Measurements from ENCODE around the gene SEMA3B. TPM values are rescaled to one million over a fixed set of nuclear protein-coding genes. Genes with fewer than 3 reads are reported as not detected.

Gene SEMA3B
- total and polyA plus RNA-seq, 2 of the 4 experiments (the other 2 are of a cell fraction): 4.3 to 29.3 TPM

DNA sequence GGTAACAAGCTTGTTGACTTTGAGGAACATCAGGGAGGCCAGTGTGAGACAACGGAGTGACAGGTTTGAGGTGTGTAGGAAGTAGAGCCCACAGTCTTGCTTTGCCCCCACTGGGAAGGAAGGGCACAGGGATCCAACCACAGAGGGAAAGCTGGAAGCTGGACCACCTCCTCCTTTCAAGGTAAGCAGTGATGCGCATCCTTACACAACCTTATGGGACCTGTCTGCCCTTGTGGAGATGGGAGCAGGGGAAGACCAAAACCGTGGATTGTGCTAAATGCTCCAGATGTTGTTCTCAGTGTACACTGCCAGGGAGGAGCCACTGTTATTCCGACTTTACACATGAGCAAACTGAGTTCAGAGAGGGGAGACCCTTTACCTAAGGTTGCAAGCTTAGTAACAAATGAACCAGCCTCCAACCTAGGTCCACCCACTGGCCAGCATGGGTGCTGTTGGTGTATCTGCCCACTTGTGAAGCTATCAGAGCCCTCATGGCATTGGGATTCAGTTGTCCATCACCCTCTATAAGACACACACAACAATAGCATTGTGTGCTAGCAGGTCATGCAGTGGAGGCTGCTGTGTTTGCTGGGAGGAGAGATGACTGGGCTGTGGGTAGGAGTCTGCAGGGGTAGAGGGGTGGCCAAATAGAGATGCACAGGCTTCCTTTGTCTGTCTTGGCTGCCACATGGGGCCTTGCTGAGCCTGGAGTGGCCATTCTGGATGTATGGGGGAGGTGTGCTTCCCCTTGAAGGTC lies 9.4 kb downstream of the SEMA3B start:
- no peak overlapping the region for H2AFZ ChIP-seq (replicated peaks; ENCODE audit: low read length, poor library complexity)
- H4K8ac ChIP-seq (ENCODE audit: low read depth in 2 of 2, low read length in 2 of 2): no peak overlapping the region
- intact Hi-C loops (cut with micrococcal nuclease) (no loop called here), in situ Hi-C loops (cut with MboI; ENCODE audit: low sequenced_read_pairs) (no loop called here), dilution Hi-C loops (cut with HindIII; ENCODE audit: low sequenced_read_pairs, unreplicated experiment) (no loop called here)
- H3K27ac ChIP-seq (ENCODE audit: insufficient read depth, low read length): no peak overlapping the region
- H2BK5ac ChIP-seq (ENCODE audit: low read depth, low read length, poor library complexity, severe bottlenecking): no peak overlapping the region
- no peak overlapping the region for H2BK20ac ChIP-seq (ENCODE audit: low read depth, low read length)
- H3K9ac ChIP-seq (ENCODE audit: low read depth, low read length): no peak overlapping the region
- no peaks in the 10 kb centered on the region for H3K9me1 ChIP-seq (ENCODE audit: insufficient read depth, low read length)
- no peak overlapping the region for H3K4me2 ChIP-seq (ENCODE audit: low read depth, low read length)
- ChIA-PET CTCF (no interaction called here), POLR2A (ENCODE audit: unreplicated experiment) (interaction anchor here (0.6 kb wide), 1 partner anchor 1014 kb away, joined by 16 read pairs; no protein-coding TSS in a partner anchor)
- TF ChIP-seq ELK1 (IDR thresholded peaks at IDR 0.05; ENCODE audit: borderline replicate concordance, low read depth, low read length): no peak
- no peak for TF ChIP-seq MXI1 (IDR thresholded peaks at IDR 0.05; ENCODE audit: borderline replicate concordance, low read depth, low read length)
- no peak for TF ChIP-seq SMC3 (IDR thresholded peaks at IDR 0.05; ENCODE audit: low read depth, low read length)
- no peak for TF ChIP-seq NFE2L2 (IDR thresholded peaks at IDR 0.05; ENCODE audit: low read depth, low read length)
- no peak for TF ChIP-seq FOS (IDR thresholded peaks at IDR 0.05; ENCODE audit: low read depth, low read length)
- no peak overlapping the region for H3K23ac ChIP-seq (ENCODE audit: low read depth, low read length)
- no peak overlapping the region for H3K18ac ChIP-seq (ENCODE audit: low read depth, low read length)
- BruUV-seq (replicated peaks): no TSS peak
- peaks cover 18% of the 10 kb centered on the region; the same call in 1 of the 2 replicates for H3K36me3 ChIP-seq (ENCODE audit: control insufficient read depth, insufficient read depth, low read length)
- H2BK15ac ChIP-seq (ENCODE audit: low read depth, low read length): no peak overlapping the region
- 56% methylated on average over 1 of the region's 4 CpGs; no CpG with 5 or more reads in 1 of the 2 experiments for WGBS, 2 experiments (ENCODE audit: extremely low coverage in 2 of 2, insufficient read length in 1 of 2)
- H3K4me1 ChIP-seq (ENCODE audit: control insufficient read depth, insufficient read depth, low read length): no peaks in the 10 kb centered on the region
- no peak overlapping the region for H2BK120ac ChIP-seq (ENCODE audit: low read depth, low read length)
- peak overlapping the region; percentile 50 for H2AK9ac ChIP-seq (replicated peaks; ENCODE audit: low read depth, low read length, poor library complexity)
- no peak overlapping the region for H4K91ac ChIP-seq (ENCODE audit: insufficient read depth, low read depth, low read length)
- no peak overlapping the region for H3K4me3 ChIP-seq (ENCODE audit: insufficient read depth, low read depth, low read length)
- H4K20me1 ChIP-seq (ENCODE audit: insufficient read depth, low read length): no peaks in the 10 kb centered on the region
- peak; percentile 5; the same call in 1 of the 2 replicates for ATAC-seq (ENCODE audit: low read depth)
- no peaks in the 10 kb centered on the region for H3K9me3 ChIP-seq (ENCODE audit: control insufficient read depth, insufficient read depth, low read length)
- H4K5ac ChIP-seq (ENCODE audit: low read depth, low read length): no peak overlapping the region
- no peak overlapping the region for H3K14ac ChIP-seq (replicated peaks; ENCODE audit: low read depth, low read length)
- DNase-seq: no peak
- H3K4ac ChIP-seq (ENCODE audit: low read depth, low read length): no peak overlapping the region
- no peaks in the 10 kb centered on the region for H3K27me3 ChIP-seq (ENCODE audit: control insufficient read depth, insufficient read depth, low read length)
- H2AK5ac ChIP-seq (ENCODE audit: low read depth, low read length): 0 out of 2 replicates have a peak overlapping the region, but pooled peaks have one; percentile 5
- H3K79me1 ChIP-seq (ENCODE audit: low read depth in 1 of 2, low read length in 2 of 2): no peaks in the 10 kb centered on the region
- no peak overlapping the region for H3K56ac ChIP-seq (ENCODE audit: extremely low read depth, insufficient read depth, low read length)
